Stimulated activated naive CD4-positive, alpha-beta T cell (primary cell): ENCODE data around the gene ADD1.

ENCODE experiments used
- DNase-seq, 6 experiments: peaks; one replicate each; lab custom pipeline; 2025; lab: John Stamatoyannopoulos, UW

Gene ADD1

DNA sequence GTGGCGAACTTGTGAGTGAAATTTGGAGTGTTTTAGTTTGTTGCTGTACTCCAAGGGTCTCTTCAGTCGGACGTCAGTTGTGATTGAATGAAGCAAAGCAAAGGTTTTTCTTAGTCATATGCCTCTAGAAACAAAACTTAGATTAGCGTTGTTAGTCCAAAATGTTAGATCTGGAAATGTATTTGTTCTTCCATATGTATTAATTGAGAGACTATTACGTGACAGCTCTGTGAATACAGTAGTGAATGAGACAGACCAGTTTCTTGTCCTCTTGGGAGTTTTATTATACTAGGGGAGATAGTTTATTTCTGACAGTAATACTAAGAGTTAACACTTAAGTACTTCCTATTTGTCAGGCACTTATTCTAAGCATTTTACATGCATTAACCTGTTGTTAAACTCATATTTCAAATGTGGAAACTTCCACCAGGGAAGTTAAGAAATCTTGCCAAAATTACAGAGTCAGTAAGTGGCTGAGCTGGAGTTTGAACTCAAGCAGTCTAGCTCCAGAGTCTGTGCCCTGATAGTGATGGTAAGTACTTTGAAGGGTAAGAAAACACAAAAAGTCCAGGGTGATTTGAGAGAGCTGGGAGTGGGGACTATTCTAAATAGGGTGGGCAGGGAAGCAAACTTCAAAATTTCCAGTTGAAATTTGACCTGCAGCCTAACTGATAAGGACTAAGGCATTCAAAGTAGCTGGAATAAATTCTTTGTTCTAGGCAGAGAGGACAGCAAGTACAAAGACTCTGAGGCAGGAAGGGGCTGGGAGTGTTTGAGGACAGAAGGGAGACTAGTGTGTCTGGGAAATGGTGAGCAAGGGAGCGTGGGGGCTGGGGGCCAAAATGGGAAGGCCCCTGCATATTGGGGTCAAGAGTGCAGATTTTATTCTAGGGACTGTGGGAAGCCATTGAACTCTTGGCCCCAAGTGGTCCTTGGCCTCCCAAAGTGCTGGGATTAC lies 17.0 kb downstream of the ADD1 start:
- no peak for DNase-seq

DNA sequence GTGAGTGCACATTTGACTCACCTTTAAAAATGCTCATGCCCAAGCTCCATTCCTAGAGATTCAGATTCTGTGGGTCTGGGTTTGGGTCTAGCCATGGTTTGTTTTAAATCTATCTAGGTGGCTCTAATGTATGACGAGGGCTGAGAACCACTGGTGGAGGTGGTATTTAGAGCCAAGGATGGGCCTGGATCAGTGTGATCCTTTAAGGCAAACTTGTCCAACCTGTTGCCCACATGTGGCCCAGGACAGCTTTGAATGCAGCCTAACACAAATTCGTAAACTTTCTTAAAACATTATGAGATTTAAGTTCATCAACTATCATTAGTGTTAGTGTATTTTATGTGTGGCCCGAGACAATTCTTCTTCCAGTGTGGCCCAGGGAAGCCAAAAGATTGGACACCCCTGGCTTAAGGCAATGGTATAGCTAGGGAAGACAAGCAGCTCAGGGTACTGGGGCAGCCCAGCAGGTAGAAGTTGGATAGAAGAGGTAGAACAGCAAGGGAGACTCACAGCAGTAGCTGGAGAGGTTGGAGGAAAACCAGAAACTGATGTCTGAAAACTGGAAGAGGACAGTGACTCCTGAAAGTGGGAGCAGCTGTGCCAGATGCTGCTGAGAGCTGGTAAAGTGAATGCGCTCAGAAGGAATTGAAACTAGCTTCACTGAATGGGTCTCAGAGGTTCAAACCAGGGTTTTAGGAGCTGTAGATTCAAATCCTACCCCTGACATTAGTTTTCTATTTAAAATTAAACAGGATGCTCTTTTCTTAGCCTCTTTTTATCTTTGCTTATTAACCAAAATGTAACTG lies 18.2 kb downstream of the ADD1 start:
- DNase-seq = no peak

DNA sequence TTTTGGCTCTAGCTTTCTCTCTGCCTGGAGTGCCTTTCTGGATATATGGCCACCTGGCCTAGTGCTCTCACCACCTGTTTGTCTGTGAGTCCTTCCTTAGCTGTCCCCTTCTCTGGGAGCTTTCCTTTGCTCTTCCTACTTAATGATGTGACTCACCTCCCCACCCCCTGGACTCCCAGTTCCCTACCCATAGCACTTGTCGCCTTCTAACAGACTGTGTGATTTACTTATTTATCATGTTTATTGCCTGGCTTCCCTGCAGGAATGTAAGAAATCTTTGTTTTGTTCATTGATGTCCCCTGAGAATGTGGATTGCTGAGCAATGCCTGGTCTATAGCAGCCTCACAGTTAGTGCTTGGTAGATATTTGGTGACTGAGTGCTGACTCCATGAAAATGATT lies 18.9 kb downstream of the ADD1 start:
- DNase-seq = no peak

DNA sequence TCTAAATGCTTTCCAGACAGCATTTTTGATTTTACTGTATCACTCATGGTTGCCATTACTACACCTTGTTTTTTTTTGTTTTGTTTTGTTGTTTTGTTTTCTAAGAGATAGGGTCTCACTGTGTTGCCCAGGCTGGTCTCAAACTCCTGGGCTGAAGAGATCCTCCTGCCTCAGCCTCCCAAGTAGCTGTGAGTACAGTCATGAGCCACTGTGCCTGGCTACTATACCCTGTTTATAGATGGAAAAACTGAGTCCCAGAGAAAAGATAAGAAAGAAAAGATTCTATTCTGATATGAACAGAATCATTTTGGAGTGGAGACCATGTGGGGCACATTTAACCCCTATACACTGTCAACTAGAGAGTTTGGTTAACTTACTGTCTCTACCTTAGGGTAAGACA lies 20.0 kb downstream of the ADD1 start:
- DNase-seq = no peak

DNA sequence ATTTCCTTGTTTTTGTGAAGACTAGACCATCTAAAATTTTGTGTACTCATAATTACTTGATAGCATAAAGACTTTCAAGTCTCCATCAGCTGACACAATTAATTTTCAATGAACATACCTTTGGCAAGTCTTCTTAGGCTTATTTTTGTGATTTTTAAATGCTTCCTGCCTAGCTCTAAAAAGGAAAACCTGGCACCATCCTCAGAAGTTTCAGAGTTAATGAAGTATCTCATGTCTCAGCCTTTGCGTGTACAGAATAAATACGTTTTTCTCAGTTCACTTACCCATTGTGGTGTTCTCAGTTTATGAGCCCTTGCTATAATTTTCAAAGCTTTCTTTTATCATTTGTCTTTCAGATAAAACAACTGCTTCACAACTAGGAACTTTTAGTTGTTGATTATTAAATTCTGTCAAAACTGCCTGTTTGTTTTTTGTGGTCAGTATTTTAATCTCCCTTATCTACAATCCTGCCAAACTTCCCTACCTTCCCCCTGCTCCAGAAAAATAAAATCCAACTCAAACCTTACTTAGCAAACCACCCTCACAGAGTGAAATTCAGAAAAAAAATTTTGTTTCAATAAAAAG lies 21.6 kb downstream of the ADD1 start:
- DNase-seq = no peak

DNA sequence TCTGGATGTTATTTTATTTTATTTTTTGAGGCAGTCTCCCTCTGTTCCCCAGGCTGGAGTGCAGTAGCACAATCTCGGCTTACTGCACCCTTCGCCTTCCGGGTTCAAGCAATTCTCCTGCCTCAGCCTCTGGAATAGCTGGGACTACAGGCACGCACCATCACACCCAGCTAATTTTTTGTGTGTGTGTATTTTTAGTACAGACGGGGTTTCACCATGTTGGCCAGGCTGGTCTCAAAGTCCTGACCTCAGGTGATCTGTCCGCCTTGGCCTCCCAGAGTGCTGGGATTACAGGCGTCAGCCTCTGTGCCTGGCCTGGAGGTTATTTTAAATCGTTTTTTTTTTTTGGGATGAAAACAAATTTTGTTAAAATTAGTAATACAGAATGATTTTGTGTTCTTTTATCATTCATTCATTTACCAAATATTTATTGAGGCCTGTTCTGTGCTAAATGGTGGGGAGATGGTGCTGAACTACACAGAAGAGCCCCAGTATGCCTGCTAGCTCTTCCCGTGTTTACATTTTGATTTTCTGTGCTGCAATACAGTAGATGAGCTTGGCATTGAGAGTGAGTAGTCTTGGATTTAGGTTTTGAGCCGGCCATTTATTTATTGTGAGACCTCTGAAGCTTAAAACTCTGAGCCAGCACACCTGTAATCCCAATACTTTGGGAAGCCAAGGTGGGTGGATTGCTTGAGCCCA lies 22.7 kb downstream of the ADD1 start:
- no peak for DNase-seq

DNA sequence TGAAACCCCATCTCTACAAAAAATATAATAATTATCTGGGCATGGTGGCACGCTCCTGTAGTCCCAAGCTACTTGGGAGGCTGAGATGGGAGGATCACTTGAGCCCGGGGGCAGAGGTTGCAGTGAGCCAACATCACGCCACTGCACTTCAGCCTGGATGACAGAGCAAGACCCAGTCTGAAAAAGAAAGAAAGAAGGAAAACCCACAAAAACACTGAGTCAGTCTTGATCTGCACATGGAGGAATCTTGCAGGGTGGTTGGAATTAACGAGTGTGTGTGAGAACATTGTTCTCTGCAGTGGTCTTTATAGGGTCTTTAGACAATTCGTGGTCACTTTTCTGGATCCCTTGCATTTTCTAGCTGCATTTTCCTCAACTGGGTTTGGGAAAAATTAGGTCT lies 23.2 kb downstream of the ADD1 start:
- DNase-seq = no peak

DNA sequence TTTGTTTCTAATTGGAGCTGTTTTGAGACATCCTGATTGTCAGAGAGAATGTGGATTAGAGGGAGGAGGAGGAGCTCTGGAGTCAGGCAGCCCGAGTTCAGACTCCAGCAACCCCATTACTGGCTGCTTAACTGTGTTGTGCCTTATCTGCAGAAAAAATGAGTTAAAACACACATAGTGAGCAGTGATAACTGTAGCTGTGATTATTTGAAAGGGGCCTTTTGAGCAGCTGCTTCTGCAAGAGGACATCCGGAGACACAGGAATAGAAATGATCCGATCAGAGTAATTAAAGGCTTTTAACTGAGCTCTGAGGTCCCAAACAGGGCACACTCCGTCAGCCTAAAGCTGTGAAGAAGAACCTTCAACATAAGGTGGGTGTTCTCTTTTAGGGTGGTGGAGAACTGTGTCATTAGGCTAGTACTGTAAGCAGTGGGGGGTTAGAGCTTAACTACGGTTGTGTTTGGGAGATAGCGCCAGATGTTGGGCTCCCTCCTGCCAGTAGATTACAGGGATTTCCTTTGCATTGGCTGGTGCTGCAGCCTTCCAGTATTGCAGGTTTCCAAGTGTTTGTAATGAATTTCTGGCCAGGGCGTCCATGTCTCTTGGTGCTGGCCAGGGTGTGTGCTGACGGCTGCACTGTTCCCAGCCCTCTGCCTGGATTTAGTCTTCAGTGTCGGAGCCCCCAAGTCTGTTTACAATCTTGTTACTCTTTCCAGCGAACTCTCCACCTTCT lies 24.3 kb downstream of the ADD1 start:
- DNase-seq = no peak

DNA sequence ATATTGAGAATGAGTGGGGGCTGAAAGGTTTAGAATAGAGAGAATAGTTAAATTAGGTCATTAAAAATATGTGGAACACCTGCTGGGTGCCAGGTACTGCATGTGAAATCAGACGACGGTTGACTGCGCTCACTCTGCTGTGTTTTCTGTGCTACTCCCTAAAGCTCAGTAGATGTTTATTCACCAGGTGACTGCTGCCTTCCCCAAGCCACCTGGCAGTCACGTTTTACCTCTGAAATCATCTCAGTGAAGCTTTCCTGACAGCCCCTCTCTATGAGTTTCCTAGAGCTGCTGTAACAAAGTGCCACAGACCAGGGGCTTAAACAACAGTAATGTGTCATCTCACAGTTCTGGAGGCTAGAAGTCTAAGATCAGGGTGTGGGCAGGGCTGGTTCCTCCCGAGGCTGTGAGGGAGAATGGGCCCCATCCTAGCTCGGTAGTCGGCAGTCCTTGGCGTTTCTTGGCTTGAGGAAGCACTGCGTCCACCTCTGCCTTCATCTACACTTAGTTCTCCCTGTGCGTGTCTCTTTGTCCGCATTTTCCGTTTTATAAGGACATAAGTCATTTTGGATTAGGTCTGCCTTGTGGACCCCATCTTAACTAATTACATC lies 25.3 kb downstream of the ADD1 start:
- DNase-seq = no peak

DNA sequence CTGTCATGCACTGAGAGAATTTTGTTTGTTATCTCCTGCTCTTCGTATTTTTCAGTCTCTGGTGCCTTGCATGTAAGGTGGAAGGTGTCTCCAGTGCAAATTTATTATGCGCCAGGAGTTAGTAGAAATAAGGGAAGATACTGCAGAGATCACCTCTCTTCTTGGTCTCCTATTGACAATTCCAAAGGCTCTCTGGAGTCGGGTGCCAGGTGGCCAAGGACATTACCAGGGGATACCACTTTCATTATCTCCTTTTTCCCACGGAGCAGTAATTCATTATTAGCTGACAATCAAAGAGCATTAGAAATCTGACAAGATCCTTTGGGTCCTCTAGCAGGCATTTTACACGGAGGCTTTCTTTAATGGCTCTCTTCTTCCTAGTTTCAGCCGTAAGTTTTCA lies 26.0 kb downstream of the ADD1 start:
- no peak for DNase-seq

DNA sequence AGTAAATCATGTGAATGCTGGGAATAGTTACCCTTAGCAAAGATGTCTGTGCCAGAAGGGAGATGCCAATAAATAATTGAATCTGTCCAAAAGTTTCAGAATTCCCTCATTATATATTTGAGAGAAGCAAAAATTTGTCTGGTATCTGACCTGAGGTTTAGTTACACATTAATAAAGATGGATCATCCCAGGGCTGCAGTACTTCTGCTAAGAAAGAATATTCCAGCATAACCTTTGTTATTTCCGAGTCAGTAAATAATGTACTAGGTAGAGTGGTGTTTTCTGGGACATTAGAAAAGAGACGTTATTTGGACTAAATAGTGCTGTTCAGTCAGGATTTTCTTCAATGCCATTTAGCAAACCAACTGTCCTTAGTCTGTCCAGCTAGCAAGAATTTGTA lies 26.4 kb downstream of the ADD1 start:
- DNase-seq = no peak

DNA sequence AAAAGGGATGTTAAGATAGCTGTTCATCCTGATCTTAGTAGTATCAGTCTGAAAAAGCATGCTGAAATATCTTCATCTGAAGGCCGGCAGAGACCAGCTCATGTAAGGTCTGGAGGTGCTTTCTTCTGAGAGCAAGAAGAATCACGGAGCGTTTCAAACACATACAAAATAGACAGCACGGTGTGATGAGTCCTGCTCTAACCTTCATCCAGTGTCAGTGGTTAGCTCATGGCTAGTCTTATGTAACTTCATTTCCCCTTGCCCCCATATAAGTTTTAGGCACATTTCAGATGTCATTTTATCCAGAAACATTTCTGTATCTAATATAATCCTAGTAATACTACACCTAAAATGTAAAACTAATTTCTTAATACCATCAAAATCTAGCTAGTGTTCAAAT lies 27.8 kb downstream of the ADD1 start:
- no peak for DNase-seq

DNA sequence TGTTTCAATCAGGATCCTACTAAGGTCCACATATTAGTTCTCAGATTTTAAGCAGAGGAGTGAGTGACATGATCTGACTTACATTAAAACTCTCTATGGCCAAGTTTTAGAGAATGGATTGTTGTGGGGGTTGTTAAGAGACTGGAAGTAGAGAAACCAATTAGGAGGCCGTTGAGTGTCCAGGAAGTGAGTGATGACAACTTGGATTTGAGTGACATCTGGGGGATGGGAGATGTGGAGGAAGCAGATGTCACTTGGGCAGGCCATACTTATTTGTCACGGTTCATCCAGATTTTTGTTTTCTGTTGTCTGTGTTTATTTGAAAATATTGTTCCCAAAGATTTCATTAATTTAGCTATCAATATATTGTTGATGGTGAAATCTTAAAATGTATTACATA lies 28.3 kb downstream of the ADD1 start:
- DNase-seq = no peak

DNA sequence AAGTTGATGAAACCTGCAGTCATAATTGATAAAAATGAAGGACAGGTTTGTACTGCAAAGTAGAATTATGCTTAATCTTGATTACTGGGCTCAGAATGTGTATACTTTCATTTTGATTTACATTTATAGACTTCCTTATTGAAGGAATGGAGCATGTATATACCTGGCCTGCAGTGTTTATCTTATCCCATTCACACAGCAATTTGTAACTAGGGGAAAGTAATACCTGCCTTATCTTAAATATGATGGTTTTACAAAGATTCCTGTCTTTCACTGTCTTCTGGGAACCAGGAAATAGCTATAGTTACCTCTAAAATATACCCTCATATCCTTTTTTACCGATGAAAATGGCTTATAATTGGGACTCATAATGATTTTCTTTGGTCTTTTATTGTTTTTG lies 29.7 kb downstream of the ADD1 start:
- no peak for DNase-seq

DNA sequence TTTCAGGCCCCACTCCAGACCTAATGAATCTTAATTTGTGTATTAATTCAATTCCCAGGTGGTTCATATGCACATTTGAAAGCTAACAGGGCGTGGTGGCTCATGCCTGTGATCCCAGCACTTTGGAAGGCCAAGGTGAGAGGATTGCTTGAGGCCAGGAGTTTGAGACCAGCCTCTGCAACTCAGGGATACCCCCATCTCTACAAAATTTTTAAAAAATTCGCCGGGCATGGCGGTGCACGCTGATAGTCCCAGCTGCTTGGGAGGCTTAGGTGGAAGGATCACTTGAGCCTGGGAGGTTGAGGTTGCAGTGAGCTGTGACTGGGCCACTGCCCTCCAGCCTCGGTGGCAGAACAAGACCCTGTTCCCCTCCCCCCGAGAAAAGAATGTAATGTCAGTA lies 31.2 kb downstream of the ADD1 start:
- DNase-seq = no peak

DNA sequence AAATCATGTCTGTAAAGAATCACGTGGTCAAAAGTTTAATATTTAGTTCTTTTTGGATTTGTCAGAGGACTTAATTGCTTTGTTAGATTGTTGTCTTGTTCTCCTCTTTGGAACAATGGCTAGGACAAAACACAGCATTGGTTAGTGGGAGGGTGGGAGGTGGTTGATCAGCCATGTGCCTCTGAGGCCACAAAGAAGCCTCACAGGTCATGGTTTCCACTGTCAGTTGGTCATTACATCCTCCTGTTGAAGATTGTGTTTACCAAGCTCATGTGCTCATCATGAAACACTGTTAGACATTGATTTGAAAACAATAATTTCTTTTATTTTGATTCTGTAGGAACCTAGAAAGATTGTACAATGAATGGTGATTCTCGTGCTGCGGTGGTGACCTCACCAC lies 31.9 kb downstream of the ADD1 start:
- no peak for DNase-seq

DNA sequence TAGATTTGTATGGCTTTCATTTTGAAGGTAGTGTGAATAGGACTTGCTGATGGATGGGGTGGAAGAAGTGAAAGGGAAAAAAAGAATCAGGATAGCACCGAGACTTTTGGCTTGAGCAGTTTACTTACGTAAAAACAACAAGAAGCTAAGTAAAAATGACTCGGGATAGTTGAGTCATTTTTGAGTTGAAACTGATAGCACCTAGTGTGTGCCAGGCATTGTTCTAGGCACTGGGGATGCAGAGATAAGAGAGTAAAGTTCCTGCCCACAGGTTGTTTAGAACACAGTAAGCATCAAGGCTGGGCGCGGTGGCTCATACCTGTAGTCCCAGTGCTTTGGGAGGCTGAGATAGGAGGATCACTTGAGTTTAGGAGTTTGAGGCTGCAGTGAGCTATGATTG lies 34.7 kb downstream of the ADD1 start:
- no peak for DNase-seq

DNA sequence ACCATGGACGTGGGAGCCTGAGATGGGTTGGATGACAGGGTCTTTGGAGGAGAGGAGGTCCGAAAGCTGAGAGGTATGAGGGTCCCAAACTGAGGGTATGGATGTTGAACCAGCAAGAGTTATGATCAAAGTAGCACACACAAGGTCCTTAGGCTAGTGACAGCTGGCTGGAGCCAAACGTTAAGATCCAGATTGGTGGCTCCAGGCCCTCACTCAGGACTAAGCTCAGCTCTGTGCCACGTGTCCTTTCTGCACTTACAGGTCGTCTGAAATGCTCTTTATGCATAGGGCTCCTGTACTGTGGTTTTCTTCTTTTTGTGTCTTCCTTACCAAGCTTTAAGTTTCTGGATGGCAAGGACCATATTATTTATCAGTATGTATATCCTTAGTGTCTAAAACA lies 35.4 kb downstream of the ADD1 start:
- DNase-seq = no peak

DNA sequence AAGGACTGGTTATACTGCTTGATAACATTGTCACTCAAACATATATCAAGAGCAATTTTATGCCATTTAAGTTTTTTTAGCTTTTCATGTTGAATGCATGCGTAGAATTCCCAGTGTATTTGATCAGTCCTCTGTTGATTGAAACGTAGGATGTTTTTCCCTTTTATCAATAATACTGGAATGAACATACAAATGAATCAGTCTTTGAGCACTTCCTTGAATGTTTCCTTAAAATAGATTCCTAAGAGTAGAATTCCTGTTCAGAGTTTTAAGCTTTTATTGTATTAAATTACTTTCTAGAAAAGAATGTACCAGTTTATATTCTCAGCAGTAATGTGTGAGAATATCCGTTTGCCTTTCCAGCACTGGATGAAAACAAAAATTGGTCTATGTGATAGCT lies 37.8 kb downstream of the ADD1 start:
- no peak for DNase-seq

DNA sequence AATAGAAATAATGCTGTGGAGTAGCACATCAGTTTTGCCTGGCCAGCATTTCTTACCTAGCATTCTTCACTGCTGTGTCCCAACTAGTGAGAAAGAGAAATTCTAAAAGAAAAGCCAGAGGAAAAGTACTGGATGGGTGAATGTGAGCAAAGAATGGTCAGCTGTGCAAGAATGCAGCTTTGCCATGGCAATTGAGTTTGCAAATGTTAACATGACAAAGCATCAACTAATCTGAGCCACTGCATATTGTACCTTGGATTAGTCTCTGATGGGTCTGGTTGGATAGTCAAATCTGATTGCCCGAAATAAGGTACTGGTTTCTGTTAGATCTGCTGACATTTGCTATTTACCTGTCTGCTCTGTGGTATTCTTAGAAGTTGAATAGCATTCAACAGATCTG lies 38.7 kb downstream of the ADD1 start:
- no peak for DNase-seq

DNA sequence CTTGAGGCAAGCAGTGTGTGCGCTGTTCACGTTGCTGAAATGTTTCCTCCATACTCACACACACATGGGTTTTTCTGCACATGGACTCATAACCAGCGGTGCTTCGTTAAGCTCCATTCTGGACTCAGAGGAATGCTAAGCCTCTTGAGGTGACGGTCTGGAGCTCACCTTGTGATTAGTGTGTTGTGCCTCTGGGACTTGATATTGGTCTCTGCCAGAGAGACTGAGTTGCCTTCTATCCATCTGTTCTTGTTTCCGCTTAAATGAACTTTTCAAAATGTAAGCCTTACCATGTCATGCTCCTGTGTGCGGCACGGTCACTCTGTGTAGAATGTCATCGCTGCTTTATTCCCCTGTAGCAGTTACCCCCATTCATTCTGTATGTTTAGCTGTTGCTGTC lies 42.5 kb downstream of the ADD1 start:
- no peak for DNase-seq
